Stimulated activated CD4-positive, alpha-beta T cell treated with anti-CD3 and anti-CD28 coated beads, TNF-alpha, amount 100 ng/mL, for 24 hours (primary cell): ENCODE measurements around the gene MAMDC2.

Source experiments
- DNase-seq, 3 experiments: peaks; one replicate each; pipeline ENCODE4 v3.0.0-alpha.2; 2020; ENCODE audit warnings: low read depth in 3 of 3

Gene MAMDC2

DNA sequence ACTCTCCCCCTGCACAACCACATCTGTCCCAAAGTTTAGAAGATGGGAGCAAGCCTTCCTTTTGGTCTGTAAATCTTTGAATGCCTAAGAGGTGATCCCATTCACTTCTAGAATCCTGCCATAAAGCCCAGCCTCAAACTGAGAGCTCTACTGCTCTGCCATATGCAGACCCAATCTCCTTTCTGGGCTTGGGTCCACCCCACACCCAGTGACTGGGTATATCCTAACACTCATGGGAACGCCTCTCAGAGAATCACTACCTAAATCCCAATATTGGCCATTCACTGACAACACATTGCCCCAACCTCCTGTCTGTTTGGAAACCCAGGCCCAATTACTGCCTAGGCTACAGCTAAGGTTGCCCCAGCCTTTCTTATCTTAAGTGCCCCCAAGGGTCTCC lies 90.7 kb downstream of the MAMDC2 start:
- DNase-seq = no peak

GRCh38 chr9:70135176-70135575 lies 91.5 kb downstream of the MAMDC2 start:
- DNase-seq = no peak

DNA sequence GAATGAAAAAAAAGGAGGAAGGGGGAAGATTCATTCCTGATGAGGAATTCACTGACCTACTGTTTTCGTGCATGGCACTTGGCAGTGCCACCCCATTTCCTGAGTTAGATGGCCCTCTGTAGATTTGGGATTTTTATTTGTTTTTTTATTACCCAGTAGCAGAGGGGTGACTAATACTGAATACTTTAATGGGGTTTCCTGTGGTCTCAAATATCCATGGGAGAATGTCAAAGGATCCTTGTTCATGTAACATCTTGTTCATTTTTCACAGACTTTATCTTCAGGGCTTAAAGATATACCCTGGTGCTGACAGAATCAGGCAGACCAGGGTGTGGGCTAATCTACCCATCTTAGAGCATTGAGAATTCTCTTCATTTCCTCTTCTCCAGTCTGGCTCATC lies 93.0 kb downstream of the MAMDC2 start:
- DNase-seq = no peak

- no peak for DNase-seq
Observed at GRCh38 chr9:70137577-70137976, 93.9 kb downstream of the MAMDC2 start.

DNA sequence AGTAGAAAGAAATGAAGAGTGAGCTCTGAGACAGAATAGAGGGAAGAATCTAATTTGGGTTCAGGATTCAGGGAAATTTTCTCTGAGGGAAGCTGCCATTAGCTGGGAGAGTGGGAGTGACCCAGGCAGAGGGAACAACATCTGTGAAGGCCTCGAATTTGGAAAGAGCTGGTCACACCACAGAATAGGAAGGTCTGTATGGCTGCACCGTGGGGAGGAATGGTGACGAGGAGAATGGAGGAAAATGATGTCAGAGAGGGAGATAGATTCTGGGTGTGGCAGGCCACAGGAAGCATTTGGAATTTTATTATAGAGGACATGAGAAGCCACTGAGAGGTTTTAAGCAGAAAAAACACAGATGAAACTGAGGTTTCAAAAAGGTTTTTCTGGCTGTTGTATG lies 98.5 kb downstream of the MAMDC2 start:
- DNase-seq = no peak

DNA sequence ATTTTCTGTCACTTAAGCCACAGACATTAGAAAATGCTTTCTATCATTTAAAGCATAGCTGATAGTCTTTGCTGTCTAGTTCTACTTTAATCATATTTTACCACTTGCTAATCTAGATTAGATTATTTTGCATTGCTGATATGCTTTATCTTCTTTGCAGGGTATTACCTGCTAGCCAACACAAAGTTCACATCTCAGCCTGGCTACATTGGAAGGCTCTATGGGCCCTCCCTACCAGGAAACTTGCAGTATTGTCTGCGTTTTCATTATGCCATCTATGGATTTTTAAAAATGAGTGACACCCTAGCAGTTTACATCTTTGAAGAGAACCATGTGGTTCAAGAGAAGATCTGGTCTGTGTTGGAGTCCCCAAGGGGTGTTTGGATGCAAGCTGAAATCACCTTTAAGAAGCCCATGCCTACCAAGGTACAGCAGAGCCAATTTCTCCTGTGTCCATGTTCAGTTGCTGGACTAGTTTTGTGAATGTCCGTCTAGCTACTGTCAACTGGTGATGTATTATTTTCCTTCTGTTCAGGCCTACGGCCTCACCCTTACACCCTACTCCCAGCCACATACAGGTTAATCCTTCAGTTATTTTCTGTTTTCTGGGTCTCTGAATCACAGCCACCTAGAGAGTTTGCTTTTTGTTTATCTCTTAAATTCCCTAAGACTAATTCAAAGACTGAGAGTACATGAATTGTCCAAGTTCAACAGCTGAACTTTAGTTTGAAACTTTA lies 99.9 kb downstream of the MAMDC2 start:
- no peak for DNase-seq

DNA sequence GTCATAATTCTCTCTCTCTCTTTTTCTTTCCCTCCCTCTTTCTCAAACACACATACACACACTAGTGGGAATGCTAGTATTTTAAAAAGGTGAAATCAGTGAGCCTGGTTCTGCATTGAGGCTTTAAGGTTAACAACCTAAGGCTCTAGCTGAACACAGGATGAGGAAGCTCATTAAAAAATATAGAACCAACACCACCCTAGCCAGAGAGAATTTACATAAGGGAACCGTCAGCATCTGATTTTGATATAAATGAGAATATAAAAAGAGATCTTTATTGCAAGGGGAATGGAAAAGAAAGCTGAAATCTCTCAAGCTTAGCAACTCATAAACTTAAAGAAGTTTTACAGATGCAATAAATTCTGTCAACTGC lies 100.5 kb downstream of the MAMDC2 start:
- no peak for DNase-seq

DNA sequence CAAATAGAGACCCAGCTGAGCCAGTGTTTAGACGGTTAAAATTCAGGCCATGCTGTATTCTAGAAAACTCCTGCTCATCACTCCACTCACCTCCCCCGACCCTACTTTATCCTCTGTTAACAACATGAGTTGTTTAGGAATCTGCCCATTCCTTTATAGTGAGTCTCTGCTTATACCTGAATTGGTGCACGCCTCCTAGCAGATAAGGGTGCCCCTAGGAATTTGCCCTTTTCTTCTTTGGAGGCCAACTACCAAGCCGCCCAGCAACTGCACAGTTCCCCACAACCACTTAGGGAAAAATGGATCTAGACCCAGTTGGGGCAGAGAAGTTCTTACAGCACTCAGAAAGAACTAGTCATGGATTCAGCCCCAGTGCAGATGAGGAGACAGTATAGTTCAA lies 102.3 kb downstream of the MAMDC2 start:
- no peak for DNase-seq

DNA sequence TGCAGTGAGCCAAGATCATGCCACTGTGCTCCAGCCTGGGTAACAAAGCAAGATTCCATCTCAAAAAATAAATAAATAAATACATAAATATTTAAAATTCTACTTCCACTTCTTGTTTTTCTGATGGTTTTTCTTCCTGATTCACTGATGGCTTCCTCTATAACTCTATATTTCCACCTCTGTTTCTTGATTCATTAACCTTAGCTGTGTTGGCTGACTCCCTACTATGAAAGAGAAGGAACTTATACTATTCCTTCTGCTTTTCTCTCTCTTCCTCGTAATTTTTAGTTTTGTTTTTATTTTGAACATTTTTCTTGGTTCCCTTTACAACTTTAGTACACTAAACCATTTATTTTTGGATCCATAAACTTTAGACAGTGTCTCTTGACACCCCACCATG lies 103.5 kb downstream of the MAMDC2 start:
- no peak for DNase-seq

GRCh38 chr9:70147651-70148050 lies 104.0 kb downstream of the MAMDC2 start:
- DNase-seq = no peak

DNA sequence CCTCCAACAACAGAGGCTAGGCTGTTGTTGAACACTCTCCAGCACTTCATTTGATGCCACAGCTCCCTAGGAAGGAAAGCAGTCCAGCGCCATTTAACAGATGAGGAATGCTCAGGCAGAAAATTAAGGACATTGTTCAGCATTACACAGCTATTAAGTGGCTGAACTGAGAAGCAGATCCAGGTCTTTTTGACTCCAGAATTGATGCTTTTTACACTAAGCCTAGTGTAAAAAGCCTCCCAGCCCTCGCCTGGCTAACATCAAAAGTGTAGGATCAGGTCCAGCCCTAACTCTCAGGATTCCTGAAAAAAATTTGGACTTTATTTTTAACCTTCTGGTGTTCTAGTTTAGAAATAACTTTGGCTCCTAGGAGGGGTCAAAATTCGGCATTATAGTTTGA lies 108.7 kb downstream of the MAMDC2 start:
- no peak for DNase-seq

DNA sequence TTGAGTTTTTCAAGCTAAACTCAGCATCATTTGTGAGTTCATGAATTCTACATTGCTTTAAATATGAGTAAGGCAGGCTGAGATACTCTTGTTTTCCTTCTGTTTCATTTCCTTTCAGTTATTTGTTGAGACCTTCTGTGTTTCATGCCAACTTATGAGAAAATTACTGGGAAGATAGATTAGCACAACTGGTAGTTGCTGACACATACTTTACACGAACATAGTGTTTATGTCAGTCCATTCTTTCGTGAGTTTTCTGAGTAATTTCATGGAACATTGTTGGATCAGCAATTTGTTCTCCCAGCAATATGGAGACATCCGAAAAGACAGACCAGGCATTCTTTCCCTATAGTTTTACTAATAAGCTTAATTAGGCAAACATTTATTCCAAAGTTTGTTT lies 113.1 kb downstream of the MAMDC2 start:
- DNase-seq = no peak

DNA sequence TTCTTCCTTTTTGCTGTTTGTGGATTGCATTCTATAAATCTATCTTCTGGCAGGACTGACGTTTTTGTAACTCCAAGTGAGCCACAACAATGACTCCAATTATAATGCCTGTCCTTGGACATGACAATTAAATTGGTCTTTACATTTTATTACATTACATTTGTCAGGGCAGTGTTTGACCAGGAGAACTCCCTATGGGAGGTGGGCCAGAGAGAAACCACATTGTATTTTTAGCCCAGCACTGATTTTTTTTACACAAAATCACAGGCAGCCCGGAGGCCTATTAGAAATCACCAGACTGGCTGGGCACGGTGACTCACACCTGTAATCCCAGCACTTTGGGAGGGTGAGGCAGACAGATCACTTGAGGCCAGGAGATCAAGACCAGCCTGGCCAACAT lies 116.0 kb downstream of the MAMDC2 start:
- DNase-seq = no peak

DNA sequence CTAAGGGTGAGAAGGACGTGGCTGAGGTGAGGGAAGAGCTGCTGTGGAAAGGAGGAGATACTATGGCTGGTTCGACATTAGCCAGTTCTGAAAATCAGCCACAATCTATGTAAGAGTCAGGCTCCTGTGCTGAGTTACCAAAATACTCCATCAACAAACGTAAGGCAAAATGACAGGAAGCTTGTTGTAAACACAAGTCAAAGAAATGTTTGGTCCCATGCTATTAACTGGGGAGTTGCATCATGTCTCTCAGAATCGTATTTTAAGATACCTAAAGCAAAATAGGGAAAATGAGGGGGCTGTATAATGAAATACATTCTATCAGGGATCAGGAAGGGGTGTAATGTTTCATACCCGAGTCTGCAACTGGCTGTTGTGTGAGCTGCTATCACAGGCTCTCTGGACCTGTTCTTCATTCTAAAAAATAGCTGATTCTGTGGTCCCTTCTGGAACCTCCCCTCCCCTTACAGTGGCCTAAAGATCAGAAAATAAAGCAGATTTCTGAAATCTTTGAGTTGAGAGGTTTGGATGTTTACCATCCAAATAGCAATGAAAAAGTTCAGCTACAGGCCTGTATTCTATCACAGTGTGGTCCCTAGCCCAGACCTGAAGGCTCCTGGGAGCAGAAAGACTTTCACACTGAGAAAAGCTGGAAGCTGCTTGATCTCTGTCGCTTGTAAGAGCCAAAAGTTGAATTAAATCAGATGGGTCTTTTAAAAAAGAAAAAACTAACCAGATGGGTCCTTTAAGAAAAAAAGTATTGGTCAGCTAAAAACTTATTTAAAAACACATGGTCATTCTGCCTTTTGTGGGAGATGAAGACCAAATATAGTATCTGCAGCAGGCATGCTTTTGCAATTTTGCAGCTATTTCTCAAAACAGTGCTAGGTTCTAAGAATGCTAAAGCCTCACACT lies 117.3 kb downstream of the MAMDC2 start:
- DNase-seq = no peak

GRCh38 chr9:70165006-70165602 lies 121.5 kb downstream of the MAMDC2 start:
- no peak for DNase-seq

DNA sequence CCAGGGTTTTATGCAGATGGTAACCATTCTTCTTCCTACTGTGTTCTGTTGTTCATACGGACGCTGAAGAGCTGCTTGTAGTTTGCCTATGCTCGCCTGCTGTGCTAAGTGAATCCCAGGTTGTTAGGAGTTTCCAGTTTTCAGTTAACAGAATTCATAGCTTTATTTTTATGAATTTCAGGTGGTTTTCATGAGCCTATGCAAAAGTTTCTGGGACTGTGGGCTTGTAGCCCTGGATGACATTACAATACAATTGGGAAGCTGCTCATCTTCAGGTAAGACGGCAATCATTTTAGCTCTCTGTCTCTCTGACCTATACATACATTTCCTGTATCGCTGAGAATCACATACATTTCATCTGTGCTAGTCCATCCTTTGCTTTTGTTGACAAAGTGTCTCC lies 124.9 kb downstream of the MAMDC2 start:
- no peak for DNase-seq

DNA sequence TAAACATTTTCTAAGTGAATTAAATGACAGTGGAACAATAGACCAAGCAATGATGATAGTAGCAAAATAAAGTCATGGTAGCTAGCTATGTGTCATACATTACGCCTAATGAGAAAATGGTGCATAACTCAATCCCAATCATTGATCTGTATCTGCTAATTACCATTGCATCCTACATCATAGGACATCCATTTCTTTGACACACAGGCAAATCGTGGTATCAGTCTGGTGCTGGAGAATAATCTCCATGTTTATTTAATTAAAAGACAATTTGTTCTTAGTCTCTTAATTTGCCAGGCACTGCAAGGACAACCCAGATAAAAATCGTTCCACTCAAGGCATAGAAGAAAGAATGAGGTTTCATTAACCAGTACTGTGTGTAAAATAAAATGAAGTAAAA lies 125.6 kb downstream of the MAMDC2 start:
- DNase-seq = no peak

DNA sequence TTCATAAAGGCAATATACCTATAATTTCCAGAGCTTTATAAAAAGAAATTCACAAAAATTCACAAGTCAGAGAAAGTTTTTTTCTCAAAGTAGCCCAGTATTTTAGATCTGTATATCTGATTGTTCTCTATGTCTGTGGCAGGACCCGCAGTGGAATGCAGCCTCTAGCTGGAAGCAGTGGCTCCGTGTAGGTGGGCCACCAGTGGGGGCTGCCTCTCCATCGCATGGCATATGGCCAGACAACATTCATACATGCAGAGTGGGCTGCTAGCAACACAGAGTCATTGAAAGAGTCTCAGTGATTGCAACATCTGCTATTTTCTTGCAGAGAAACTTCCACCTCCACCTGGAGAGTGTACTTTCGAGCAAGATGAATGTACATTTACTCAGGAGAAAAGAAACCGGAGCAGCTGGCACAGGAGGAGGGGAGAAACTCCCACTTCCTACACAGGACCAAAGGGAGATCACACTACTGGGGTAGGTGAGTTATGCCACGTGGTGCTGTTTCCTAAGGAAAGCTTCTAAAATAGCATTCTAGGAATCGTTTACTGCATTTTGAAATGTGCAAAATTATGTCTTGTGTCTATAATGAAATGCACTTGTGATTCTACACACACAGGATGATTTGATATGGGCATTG lies 126.6 kb downstream of the MAMDC2 start:
- DNase-seq = no peak

DNA sequence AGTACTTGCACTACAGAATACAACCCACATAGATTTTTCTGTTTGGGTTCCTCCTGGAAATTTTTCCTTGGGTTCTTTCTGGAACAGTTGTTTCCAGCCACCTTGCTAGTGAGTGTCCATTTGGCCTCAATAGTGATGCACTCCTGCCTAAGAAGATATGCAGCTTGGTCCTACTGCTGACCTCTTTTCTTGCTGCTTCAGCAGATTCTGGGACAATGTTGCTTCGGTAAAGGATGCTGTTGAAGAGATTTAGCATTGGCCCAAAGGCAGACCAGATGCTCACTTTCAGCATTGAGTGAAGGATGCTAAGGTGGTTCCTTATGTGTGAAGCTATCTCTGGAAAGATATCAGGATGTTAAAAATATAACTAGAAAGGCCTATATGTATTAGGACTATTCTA lies 128.9 kb downstream of the MAMDC2 start:
- DNase-seq = no peak

DNA sequence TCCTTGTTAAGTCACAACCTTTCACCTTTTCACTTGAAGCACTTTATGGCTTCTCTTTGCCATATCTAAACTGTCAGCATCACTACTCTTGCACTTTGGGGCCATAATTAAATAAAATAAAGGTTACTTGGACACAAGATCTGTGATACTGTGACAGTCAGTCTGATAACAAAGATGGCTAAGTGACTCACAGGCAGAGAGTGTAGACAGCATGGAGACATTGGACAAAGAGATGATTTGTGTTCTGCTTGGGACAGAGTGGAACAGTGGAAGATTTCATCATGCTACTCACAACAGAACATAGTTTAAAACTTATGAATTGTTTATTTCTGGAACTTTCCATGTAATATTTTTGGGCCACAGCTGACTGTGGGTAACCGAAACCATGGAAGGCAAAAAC lies 133.5 kb downstream of the MAMDC2 start:
- DNase-seq = no peak

DNA sequence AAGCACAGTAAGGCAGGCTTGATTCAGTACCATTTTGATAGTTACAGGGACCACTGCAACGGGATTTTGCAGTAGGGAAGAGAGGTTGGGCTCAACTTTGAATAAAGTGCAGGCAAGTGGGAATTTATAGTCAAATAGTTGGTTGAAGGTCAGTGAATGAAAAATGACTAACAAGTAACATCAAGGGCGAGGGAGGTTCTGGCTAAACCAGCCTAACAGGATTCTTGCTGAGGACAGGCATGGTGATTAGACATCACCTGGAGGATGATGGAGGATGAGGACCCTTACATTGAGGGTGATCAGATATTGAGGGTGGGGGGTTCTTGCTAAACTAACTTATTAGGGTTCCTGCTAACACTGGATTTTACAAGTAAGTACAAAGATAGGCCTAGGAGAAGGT lies 149.1 kb downstream of the MAMDC2 start:
- DNase-seq = no peak

DNA sequence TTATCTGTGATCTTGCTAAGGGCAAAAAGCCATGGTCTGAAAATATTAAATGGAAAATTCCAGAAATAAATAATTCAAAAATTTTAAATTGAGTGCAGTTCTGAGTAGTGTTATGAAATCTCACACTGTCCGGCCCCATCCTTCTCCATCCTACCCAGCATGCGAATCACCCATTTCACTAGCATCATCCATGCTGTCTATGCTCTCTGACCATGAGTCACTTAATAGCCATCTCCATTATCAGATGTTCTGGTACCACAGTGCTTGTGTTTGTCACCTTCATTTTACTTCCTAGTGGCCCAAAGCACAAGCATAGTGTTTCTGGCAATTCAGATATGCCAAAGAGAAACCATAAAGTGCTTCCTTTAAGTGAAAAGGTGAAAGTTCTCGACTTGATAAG lies 151.8 kb downstream of the MAMDC2 start:
- DNase-seq = no peak
